ENCODE results near the gene CCR3.

Gene CCR3

GRCh38 chr3:46233194-46233593, 9.1 kb upstream of the CCR3 start:
- DNase-seq (ENCODE audit: extremely low read depth, low read depth): no peak
- no peak for TF ChIP-seq CTCF (IDR thresholded peaks at IDR 0.05; ENCODE audit: low read depth, low read length, missing control alignments)

GRCh38 chr3:46235425-46235824, 6.8 kb upstream of the CCR3 start:
- H3K4me3 ChIP-seq (replicated peaks; ENCODE audit: low read depth, low read length): no peak overlapping the region

More at GRCh38 chr3:46233194-46233593, 9.1 kb upstream of the CCR3 start:
- no peak overlapping the region for H3K4me3 ChIP-seq (replicated peaks; ENCODE audit: low read depth, low read length)

GRCh38 chr3:46236294-46237054, 5.8 kb upstream of the CCR3 start:
- no peak for DNase-seq (ENCODE audit: extremely low read depth, low read depth)
- no peak for TF ChIP-seq CTCF (IDR thresholded peaks at IDR 0.05; ENCODE audit: low read depth, low read length, missing control alignments)

More at GRCh38 chr3:46235425-46235824, 6.8 kb upstream of the CCR3 start:
- no peak for TF ChIP-seq CTCF (IDR thresholded peaks at IDR 0.05; ENCODE audit: low read depth, low read length, missing control alignments)
- no peak for DNase-seq (ENCODE audit: extremely low read depth, low read depth)

GRCh38 chr3:46238386-46238785, 3.9 kb upstream of the CCR3 start:
- no peak overlapping the region for H3K4me3 ChIP-seq (replicated peaks; ENCODE audit: low read depth, low read length)
- no peak for TF ChIP-seq CTCF (IDR thresholded peaks at IDR 0.05; ENCODE audit: low read depth, low read length, missing control alignments)
- DNase-seq (ENCODE audit: extremely low read depth, low read depth): no peak

More at GRCh38 chr3:46236294-46237054, 5.8 kb upstream of the CCR3 start:
- no peak overlapping the region for H3K4me3 ChIP-seq (replicated peaks; ENCODE audit: low read depth, low read length)

GRCh38 chr3:46239301-46239938, 2.8 kb upstream of the CCR3 start:
- no peak for DNase-seq (ENCODE audit: extremely low read depth, low read depth)
- no peak for TF ChIP-seq CTCF (IDR thresholded peaks at IDR 0.05; ENCODE audit: low read depth, low read length, missing control alignments)
- no peak overlapping the region for H3K4me3 ChIP-seq (replicated peaks; ENCODE audit: low read depth, low read length)

GRCh38 chr3:46239952-46240351, 2.3 kb upstream of the CCR3 start:
- DNase-seq (ENCODE audit: extremely low read depth, low read depth): no peak
- no peak overlapping the region for H3K4me3 ChIP-seq (replicated peaks; ENCODE audit: low read depth, low read length)
- no peak for TF ChIP-seq CTCF (IDR thresholded peaks at IDR 0.05; ENCODE audit: low read depth, low read length, missing control alignments)
